Dedifferentiated amniotic fluid mesenchymal stem cell (primary cell): ENCODE data around the gene LRP11.
"Not testable (repeated sequence)": the region's sequence is repeated elsewhere in the genome, so short reads cannot be mapped to it uniquely, and the experiment has no call there.

Experiments used
- DNase-seq: peaks from one replicate; pipeline ENCODE4 v3.0.0-alpha.2; 2016; ENCODE audit errors: extremely low spot score

The LRP11 gene

DNA sequence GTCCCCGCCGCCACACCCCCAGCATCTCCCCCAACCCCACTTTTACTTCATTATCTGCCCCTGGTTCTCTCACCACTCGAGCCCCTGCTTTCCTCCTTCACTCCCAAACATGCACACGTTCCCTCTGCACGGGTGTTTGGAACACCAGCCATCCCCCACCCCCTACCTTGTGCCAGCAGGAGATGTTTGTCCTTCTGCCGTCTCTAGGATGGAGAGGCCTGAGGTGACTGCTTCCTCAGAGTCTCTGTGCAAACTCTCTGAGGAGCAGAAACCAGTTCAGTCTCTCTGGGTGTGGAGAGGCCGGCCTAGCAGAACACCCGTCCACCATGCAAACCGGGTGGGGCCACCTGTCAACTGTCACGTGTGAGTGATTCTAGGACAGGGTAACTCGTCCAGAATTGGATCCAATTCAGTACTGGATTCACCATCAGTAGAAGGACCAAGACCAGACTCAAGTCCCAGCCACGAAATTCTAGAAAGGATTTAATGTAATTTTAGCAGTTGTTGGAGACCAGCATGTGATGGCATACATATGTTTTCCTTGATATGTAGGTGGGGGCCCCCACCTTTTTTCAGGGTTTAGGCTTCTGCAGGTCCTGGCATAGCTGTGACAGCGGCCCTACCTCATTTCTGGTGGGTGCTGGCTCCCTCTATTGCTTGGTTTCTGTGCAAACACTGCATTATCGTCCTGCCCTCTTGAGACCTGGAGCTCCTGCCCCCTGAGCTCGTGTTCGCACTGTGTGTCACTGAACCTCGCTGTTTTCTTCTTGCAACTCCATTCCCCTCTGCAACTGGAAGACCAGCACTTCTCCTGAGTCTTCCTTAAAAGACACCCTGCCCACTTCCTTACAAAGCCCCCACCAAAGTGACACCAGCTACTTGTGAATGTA, 33.9 kb upstream of the LRP11 start, which contains the start of gene RAET1E:
RAET1E (minus strand) TSS at position 259 of the 890 bp plus-strand sequence. CDS start 7,212 bp downstream, outside the sequence.
- no peak for DNase-seq

DNA sequence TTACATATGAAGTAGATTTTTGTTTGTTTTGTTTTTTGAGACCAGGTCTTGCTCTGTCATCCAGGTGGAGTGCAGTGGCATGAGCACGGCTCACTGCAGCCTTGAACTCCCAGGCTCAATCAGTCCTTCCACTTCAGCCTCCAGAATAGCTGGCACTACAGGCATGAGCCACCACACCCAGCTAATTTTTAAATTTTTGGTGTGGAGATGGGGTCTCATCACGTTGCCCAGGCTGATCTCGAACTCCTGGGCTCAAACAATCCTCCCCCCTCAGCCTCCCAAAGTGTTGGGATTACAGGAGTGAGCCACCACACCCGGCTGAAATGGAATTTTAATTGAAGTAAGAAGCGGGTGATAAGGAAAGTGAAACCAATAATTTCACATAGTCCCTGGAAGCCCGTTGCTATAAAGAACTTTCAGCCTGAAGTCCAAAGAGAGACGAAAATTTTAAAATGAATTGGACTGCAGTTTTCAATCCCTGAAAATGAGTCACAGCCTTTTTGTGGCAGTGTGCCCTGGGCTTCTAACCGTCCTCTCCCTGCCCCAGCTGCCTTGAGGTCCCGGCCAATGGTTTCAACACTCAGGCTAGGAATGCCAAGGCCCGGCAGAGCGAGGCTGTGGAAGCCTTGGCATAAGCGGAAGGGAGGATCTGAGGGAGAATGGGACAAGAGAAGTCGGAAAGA, 33.0 kb upstream of the LRP11 start:
- DNase-seq = peak; percentile 93

DNA sequence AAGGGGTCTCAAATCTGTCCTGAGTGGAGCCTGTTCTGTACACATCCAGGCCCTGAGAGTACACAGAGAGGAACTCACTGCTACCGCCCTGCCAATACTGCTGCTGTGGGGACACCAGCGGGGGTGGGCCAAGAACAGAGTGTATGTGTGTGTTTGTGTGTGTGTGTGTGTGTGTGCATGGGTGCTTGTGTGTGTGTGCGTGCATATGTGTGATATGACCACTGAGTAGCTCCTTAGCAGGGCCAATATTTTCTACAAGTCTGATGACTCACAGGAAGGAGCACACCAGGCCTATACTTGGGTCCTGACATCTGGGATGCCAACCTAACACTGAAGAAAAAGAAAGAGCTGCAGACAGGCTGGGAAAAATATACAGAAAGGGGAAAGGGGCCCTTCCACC, 32.3 kb upstream of the LRP11 start:
- no peak for DNase-seq

DNA sequence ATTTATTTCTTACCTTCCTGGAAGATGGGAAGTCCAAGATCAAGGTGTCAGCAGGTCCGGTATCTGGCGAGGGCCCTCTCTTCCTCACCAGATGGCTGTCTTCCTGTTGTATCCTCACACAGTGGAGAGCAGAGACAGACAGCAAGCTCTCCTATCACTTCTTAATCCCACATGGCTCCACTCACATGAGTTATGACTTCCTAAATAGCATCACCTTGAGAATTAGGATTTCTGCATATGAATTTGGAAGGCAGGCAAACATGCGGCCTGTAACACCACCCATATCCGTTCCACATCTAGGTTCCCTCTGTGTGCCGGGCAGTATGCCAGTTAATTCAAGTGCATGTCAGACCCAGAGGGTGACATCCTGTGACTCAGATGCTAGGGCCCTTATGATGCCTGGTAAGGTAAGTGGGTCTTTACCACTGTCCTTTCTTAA, 31.7 kb upstream of the LRP11 start:
- no peak for DNase-seq

DNA sequence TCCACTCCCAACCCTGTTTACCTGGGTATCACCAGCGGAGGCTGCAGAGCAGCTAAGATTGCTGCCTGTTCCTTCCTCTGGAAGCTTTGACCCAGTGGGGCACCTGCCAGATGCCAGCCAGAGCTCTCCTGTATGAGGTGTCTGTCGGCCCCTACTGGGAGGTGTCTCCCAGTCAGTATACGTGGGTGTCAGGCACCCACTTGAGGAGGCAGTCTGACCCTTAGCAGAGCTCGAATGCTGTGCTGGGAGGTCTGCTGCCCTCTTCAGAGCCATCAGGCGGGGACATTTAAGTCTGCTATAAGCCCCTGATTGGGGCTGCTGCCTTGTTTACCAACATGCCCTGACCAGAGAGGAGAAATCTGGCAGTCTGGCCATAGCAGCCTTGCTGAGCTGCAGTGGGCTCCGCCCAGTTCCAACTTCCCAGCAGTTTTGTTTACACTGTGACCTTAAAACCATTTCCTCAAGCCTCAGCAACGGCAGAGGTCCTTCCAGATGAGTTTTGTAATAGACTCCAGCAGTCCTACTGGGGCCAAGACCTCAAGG, 31.0 kb upstream of the LRP11 start:
- peak; percentile 45 for DNase-seq

DNA sequence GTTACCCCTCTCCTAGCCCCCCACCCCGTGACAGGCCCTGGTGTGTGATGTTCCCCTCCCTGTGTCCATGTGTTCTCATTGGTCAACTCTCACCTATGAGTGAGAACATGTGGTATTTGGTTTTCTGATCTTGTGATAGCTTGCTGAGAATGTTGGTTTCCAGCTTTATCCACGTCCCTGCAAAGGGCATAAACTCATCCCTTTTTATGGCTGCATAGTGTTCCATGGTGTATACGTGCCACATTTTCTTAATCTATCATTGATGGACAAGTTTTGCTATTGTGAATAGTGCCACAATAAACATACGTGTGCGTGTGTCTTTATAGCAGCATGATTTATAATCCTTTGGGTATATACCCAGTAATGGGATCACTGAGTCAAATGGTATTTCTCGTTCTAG, 27.7 kb upstream of the LRP11 start:
- DNase-seq = not testable (repeated sequence)

DNA sequence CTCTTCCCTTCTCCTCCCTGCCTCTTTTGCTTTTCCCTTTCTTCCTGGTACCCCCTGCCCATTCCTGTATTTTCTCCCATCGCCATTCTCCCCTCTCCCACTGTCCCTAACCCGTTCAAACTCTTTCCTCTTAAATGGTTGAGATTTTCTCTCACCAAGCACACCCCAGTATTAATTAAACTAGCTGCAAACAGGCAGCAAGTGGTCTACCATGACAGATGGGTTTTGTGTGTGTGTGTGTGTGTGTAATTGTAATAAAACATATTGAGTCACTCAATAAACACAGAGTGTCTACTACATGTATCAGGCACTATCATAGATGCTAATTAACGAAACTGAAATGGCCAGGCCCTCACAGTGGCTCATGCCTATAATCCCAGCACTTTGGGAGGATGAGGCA, 27.1 kb upstream of the LRP11 start:
- no peak for DNase-seq

DNA sequence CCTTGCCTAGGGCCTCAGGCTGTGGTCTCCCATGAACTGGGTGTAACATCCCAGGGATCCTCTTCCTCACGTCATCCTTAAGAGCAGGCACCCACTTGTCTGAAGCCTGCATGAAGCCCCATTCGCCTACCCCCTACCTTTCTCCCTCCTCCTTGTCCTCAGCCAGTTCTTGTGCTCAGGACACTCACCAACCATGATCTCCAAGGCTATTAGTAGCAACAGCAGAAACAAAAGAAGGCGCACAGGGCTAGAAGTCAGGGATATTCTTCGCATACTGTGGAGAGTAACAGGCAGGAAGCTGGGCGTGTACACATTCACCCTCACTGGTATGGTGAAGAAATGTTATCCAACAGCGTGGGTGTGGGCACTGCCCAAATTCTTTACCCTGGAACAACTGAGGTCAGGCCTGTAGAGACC, 26.5 kb upstream of the LRP11 start:
- no peak for DNase-seq

DNA sequence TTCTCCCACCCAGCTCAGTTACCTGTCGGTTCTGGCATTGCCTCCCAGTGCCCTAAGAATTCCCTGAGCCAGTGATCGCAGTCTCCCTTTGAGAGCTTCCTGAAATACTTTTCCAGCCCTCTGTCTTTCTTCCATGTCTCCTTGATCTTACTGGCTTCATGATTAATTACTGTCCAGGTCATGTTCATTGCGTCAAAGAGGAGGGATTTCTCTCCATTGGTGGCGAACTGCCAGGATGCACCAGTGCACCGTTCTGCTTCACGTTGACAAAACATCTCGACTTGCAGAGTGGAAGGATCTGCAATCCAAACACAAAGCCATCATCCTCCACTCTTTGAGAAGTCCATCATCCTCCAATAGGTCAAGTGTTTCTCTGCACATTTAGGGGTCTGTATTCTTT, 25.2 kb upstream of the LRP11 start:
- no peak for DNase-seq

DNA sequence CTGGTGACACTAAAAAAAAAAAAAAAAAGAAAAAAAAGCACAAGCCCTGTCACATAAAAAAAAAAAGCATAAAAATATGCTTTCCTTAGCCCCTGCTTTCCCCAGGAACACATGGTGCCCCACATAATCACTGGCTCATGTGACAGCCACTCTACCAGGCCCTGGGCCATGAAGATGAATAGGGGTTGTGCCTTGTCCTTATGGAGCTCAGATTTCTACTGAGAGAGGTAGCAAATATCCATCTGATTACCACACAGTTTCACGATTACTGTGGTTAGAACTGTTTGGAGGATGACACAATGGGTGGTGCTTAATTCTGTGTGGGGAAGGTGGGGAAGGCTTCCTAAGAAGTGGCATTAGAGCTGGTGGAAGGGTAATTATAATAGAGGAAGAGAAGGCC, 24.5 kb upstream of the LRP11 start:
- DNase-seq = no peak

DNA sequence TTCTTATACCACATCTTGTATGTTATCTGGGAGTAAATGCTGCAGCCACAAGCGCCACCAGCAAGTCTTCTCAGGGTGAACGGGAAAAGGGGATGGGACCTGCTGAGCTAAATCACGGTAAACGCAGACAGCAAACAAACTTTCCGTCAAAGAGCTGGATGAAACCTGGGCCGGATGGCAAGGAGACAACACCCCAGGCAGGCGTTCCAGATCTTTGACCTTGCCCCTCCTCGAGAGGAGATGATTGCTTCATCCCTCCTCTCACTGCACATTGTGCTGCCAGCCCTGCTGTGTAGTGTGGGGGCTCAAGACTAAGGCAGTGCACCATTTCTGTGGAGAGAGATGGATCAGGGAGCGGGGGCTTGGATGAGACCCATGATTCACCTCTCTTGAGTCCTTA, 23.9 kb upstream of the LRP11 start:
- no peak for DNase-seq

DNA sequence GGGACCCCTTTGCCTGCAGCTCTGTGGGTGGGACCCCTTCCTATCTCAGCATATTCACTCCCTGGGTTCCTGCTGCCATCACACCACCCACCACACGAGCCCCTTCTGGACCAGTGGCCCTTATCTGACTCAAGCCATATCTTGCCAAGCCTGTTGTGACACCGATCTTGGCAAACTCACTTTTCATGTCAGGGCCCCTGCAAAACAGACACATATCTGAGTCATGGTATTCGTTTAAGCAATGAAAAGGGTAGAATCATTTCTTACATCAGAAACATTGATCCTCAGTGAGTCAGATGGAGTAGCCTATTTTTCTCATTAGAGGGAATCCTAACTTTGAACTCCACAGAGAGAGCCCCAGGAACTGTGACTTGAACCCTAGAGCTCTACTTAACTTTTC, 23.2 kb upstream of the LRP11 start:
- DNase-seq = no peak

DNA sequence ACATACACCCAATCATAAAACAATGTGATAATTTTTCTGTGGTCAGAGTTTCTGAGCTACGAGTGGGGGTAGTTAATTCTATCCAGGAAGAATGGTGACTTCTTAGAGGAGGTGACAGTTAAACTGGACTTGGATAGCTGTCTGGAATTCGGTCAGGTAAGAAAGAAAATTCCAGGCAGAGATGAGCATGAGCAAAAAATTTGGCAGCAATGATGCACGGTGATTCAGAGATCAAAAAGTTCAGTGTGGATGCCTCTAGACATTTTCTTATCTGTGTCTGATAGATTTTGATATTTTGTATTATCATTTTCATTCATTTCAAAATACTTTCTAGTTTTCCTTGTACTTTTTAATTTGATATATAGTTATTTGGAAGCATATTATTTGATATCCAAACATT, 21.7 kb upstream of the LRP11 start:
- no peak for DNase-seq

DNA sequence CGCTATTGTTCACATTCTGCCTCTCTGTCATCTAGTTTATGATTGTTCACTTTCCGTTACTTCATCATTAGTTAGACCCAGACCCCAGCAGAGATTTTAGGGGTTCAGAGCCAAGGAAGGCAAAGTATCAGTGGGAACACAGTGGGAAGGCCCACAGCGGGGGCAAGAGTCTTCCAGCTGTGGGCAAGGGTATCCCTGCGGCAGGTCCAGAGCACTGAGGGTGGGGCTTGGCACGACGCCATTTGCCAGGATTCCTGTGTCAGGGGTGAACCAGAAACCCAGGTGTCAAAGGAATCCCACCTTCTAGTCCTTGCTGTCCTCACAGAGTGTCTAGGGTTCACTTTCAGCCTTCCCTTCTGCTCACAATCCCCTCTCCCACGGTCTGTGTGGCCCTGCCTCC, 20.5 kb upstream of the LRP11 start:
- DNase-seq = no peak

DNA sequence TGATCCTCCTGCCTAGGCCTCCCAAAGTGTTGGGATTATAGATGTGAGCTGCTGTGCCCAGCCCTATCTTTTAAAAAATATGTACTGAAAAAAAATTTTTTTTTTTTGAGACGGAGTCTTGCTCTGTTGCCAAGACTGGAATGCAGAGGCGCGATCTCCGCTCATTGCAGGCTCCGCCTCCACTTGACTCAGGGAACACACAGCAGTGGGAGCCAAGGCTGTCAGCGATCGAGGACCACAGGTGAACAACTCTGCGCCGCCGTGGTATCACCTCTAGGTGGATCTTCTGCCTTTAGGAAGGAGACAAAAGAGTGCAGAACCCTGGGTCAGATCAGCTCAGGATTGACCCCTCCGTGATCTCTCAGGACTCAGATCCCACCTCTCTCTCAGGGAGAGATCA, 20.1 kb upstream of the LRP11 start:
- DNase-seq = no peak

DNA sequence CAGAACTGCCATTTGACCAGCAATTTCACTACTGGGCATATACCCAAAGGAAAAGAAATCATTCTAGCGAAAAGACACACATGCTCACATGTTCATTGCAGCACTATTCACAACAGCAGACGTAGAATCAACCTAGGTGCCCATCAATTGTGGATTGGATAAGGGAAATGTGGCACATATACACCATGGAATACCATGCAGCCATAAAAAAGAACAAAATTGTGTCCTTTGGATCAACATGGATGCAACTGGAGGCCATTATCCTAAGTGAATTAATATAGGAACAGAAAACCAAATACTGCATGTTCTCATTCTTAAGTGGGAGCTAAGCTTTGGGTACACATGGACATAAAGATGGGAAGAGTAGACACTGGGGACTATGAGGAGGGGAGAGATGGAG, 17.7 kb upstream of the LRP11 start:
- no peak for DNase-seq

DNA sequence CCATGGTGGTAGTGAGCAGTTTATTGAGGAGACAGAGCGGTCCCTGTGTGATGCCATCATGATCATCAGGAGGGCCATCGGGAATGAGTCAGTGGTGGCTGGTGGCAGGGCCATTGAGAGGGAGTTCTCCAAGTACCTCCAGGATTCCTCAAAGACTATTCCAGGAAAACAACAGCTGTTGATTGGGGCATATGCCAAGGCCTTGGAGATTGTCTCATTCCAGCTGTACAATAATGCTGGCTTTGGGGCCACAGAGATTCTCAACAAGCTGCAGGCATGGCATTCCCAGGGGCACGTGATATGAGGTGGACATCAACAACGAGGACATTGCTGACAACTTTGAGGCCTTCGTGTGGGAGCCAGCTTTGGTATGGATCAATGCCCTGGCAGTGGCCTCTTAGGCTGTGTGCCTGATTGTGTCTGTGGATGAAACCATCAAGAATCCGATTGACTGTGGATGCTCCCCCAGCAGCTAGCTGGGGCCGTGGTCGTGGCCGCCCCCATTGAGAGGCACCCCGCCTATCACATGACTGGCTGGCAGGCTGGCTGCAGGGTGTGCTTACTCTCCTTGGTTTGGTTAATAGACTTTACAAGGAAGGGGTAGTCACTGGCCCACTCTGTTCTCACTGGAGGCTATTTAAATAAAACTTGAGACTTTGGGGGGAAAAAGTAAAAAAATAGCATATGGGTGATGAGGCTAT, 17.1 kb upstream of the LRP11 start:
- no peak for DNase-seq

DNA sequence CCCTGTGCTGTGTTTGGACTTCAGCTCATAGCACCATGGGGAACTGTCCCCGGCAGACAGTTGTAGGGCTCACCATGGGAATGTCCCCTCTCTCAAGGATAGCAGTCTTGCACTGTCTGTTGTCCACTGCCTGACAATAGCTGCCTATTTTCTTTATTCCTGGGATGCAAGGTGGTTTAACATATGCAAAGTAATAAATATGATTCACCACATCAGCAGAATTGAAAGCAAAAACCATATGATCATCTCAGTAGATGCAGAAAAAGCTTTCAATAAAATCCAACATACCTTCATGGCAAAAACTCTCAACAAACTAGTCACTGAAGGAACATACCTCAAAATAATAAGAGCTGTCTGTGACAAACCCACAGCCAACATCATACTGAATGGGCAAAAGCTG, 13.5 kb upstream of the LRP11 start:
- DNase-seq = no peak

DNA sequence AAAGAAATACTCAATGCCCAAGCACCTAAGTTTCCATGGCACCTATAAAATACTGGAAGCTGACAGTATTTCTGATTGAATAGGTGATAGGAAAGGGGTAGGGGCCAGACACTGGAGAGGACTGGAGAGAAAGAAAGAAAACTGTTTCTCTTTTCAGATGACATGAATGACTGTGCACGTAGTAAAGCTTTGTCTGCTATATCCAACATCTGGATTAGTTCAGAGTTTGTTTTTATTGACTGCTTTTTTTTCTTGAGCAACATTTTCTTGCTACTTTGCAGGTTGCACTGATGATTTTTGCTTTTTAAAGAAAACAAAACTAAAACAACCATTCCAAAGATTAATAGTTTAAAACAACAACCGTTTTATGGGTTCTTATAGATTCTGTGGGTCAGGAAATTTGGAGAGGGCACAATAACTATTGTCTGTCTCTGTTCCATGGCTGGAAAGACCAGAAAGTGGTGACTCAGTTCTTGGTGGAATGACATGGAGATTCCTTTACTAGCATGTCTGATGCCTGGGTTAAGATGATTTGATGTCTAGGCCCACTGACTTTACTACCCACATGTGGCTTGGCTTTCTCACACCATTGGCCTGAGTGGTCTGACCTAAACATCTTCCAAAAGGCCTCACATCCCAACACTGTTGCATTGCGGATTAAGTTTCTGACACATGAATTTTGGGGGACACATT, 12.2 kb upstream of the LRP11 start:
- DNase-seq = no peak

DNA sequence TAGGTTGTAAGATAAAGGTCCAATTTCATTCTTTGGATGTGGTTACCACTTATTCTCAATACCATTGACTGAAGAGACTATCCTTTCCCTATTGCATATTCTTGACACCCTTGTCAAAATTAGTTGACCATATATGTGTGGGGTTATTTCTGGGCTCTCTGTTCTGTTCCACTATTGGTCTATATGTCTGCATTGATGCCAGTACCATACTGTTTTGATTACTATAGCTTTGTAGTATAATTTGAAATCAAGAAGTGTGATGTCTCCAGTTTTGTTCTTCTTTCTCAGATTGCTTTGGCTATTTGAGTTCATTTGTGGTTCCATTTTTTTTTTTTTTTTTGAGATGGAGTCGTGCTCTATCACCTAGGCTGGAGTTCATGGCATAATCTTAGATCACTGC, 8.1 kb upstream of the LRP11 start:
- DNase-seq = no peak

DNA sequence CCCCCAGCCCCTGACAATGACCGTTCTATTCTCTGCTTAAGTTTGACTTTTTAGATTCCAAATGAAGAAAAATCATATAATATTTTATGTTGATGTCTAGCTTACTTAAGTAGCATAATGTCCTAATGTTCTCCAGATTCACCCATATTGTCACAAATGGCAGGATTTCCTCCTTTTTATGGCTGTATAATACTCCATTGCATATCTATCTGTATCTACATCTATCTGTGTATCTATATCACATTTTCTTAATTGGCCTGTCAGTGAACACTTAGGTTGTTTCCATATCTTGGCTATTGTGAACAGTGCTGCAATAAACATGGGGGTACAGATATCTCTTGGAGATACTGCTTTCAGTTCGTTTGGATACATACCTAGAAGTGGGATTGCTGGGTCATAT, 7.0 kb upstream of the LRP11 start:
- DNase-seq = no peak
